Transverse colon (tissue), 4 donors: Measurements from ENCODE around the gene PEX11A. TPM values are rescaled to one million over a fixed set of nuclear protein-coding genes. Genes with fewer than 3 reads are reported as not detected.

ENCODE experiments used
- DNase-seq: peaks from one replicate; pipeline ENCODE4 v3.0.0-alpha.2; 2019
- H3K27ac ChIP-seq, 4 donors: fragments of 200-600 bp; sonication (generic); 2 replicates each; pipeline ENCODE4 v1.5.1; 2016 to 2018; ENCODE audit warnings: inconsistent platforms in 4 of 4
- H3K27me3 ChIP-seq: fragments of 200-600 bp; sonication (generic); 2 replicates; pipeline ENCODE4 v1.5.1; 2017; ENCODE audit warnings: inconsistent platforms
- H3K36me3 ChIP-seq, 4 donors: fragments of 200-600 bp; sonication (generic); 2 replicates each; pipeline ENCODE4 v1.5.1; 2017 to 2019; ENCODE audit warnings: inconsistent platforms in 4 of 4
- H3K4me1 ChIP-seq, 4 donors: fragments of 200-600 bp; sonication (generic); 2 replicates each; pipeline ENCODE4 v1.5.1; 2017 to 2020; ENCODE audit warnings: inconsistent platforms in 4 of 4
- H3K4me3 ChIP-seq, 4 donors: fragments of 200-600 bp; sonication (generic); 1 replicate in 1 of 4; 2 replicates in 3 of 4; pipeline versions ENCODE4 v1.5.1 to v1.6.1; 2017 to 2019; ENCODE audit warnings: inconsistent platforms in 4 of 4
- H3K9me3 ChIP-seq, 2 donors: fragments of 200-600 bp; sonication (generic); 2 replicates each; pipeline ENCODE4 v1.5.1; 2017 to 2019; ENCODE audit warnings: inconsistent platforms in 2 of 2
- CTCF ChIP-seq, 5 experiments: fragments of 200-600 bp in 3 of 5; fragments of 450-650 bp in 2 of 5; sonication (generic) in 3 of 5; IDR thresholded peaks; 1 replicate in 2 of 5; 2 replicates in 3 of 5; pipeline ENCODE4 v1.5.1; 2016 to 2017; ENCODE audit warnings: antibody characterized with exemption in 5 of 5, inconsistent platforms in 3 of 5, mild to moderate bottlenecking in 2 of 5, moderate library complexity in 1 of 5
- EP300 ChIP-seq: sonication (generic); formaldehyde crosslinking; IDR thresholded peaks from one replicate; pipeline ENCODE4 v1.6.1; 2017; ENCODE audit warnings: antibody characterized with exemption, low read depth
- POLR2A ChIP-seq: fragments of 450-650 bp; IDR thresholded peaks from one replicate; pipeline ENCODE4 v1.6.1; 2016; ENCODE audit warnings: antibody characterized with exemption, mild to moderate bottlenecking, moderate library complexity
- POLR2AphosphoS5 ChIP-seq, 3 donors: sonication (generic); formaldehyde crosslinking; IDR thresholded peaks; one replicate each; pipeline ENCODE4 v1.6.1; 2016; ENCODE audit warnings: antibody characterized with exemption in 3 of 3
- WGBS, 2 donors: methylation state at CpG; one replicate each; pipeline ENCODE4 v1.1.5; 2018; ENCODE audit warnings: low coverage in 1 of 2; 5-methylcytosine and 5-hydroxymethylcytosine counted together
- in situ Hi-C, 4 donors: fragments of 200-750 bp; cut with MboI; loops; one replicate each; pipeline versions ENCODE4 v1.15.0 to v1.15.1; 2017; ENCODE audit warnings: low sequenced_read_pairs in 3 of 4, low pct_ligation_motif_present in 1 of 4, low pct_unique_long_range_greater_than_20kb in 1 of 4
- intact Hi-C: fragments of 100-400 bp; cut with DNase I; formaldehyde crosslinking; loops from one replicate; pipeline ENCODE4 v1.15.1; 2023; ENCODE audit warnings: low total_unique reads
- total RNA-seq, 4 donors: library from RNA; depleted of rRNA; stranded (reverse); fragments of >200 nt; gene quantifications; one replicate each; pipeline ENCODE4 v1.1.0, GENCODE V29; 2016

Gene PEX11A
- total RNA-seq, 4 donors from 2014 or later: 6.8 to 113 (median 40.6) TPM

- Histone ChIP-seq H3K4me3 (no peak overlapping the region), H3K27ac (no peak overlapping the region), H3K4me1 (peaks cover 5 to 27% (median 20%) of the 10 kb centered on the region in 4 donors), H3K27me3 (peaks cover 18% of the 10 kb centered on the region), H3K36me3 (no peaks in the 10 kb centered on the region), H3K9me3 (no peaks in the 10 kb centered on the region)
- no peak for DNase-seq
- in situ Hi-C loops (no loop called here), intact Hi-C loops (no loop called here)
- TF ChIP-seq POLR2AphosphoS5 (IDR thresholded peaks at IDR 0.05): no peak
- TF ChIP-seq POLR2A: no peak
- TF ChIP-seq CTCF (IDR thresholded peaks at IDR 0.05): no peak
- TF ChIP-seq EP300: no peak
- WGBS, 2 donors: 91 to 97% methylated on average over 2 of the region's 2 CpGs
Observed at GRCh38 chr15:89659295-89659694, 31.3 kb downstream of the PEX11A start.

- peaks cover 20% of the 10 kb centered on the region for H3K27me3 ChIP-seq
- H3K36me3 ChIP-seq: no peaks in the 10 kb centered on the region
- DNase-seq: no peak
- no peak for TF ChIP-seq EP300
- no peak for TF ChIP-seq CTCF (IDR thresholded peaks at IDR 0.05)
- in situ Hi-C loops (no loop called here), intact Hi-C loops (no loop called here)
- H3K9me3 ChIP-seq: no peaks in the 10 kb centered on the region
- no peak overlapping the region for H3K27ac ChIP-seq
- H3K4me1 ChIP-seq: peaks cover 4 to 22% (median 14%) of the 10 kb centered on the region in 4 donors
- H3K4me3 ChIP-seq: no peak overlapping the region
- WGBS, 2 donors: 78 to 86% methylated on average over 3 to 5 of the region's 5 CpGs
Observed at GRCh38 chr15:89657686-89658200, 32.8 kb downstream of the PEX11A start.

- TF ChIP-seq POLR2AphosphoS5 (IDR thresholded peaks at IDR 0.05) (no peak), POLR2A (no peak), CTCF (IDR thresholded peaks at IDR 0.05) (no peak), EP300 (no peak)
- Histone ChIP-seq H3K4me3 (no peak overlapping the region), H3K9me3 (no peaks in the 10 kb centered on the region), H3K4me1 (peaks cover 0 to 16% (median 9%) of the 10 kb centered on the region in 4 donors), H3K27ac (no peak overlapping the region), H3K36me3 (no peaks in the 10 kb centered on the region), H3K27me3 (peaks cover 20% of the 10 kb centered on the region)
- WGBS, 2 donors: 75 to 76% methylated on average over 6 to 7 of the region's 7 CpGs
- in situ Hi-C loops (no loop called here), intact Hi-C loops (no loop called here)
- DNase-seq: no peak
Observed at GRCh38 chr15:89656116-89656815, 34.3 kb downstream of the PEX11A start.

- Histone ChIP-seq H3K27me3 (peaks cover 20% of the 10 kb centered on the region), H3K9me3 (no peaks in the 10 kb centered on the region), H3K27ac (peak within 1 kb of the TSS; percentile 39 to 55 (median 50)), H3K36me3 (no peaks in the 10 kb centered on the region), H3K4me3 (peak within 1 kb of the TSS; percentile 39 to 63 (median 56)), H3K4me1 (peaks cover 0 to 16% (median 9%) of the 10 kb centered on the region in 4 donors)
- intact Hi-C loops: no loop called here
- DNase-seq: no peak
- WGBS, 2 donors: 3 to 27% methylated on average over 5 to 82 of the region's 87 CpGs
- TF ChIP-seq POLR2A (no peak), CTCF (IDR thresholded peaks at IDR 0.05) (no peak), EP300 (no peak), POLR2AphosphoS5 (IDR thresholded peaks at IDR 0.05) (no peak)
- in situ Hi-C loops: no loop called here
Observed at GRCh38 chr15:89654847-89655805, 35.4 kb downstream of the PEX11A start, which contains the start of gene KIF7. KIF7 (minus strand) TSS chr15:89655467; CDS start chr15:89652930, 2,537 bp downstream.
